ENCODE measurements around the gene GPX3.

GPX3 gene

DNA sequence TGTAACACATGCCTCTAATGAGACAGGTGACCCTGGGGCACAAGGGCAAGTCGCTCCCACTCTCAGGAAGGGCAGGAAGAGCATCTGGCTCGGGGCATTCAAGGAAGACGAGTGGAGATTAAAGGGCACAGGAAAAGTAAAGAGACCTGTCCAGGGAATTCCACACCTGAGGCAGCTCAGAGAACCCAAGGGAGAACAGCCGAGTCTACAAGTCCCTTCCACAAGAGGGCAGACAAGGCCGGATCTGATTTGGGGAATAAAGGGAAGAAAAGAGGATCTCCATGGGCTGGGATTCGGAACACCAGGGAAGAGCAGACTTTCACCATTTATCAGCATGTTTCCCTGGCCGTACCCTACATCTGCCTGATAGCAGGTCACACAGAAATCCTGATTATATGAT is 28.1 kb downstream of the GPX3 start:
- DNase-seq: peak in 13 of 42 donors; percentile 19 to 67 (median 42)
- intact Hi-C loops (cut with DNase I): loop anchor here (10.0 kb wide), 1 partner anchor 264 kb away; no protein-coding TSS in a partner anchor

DNA sequence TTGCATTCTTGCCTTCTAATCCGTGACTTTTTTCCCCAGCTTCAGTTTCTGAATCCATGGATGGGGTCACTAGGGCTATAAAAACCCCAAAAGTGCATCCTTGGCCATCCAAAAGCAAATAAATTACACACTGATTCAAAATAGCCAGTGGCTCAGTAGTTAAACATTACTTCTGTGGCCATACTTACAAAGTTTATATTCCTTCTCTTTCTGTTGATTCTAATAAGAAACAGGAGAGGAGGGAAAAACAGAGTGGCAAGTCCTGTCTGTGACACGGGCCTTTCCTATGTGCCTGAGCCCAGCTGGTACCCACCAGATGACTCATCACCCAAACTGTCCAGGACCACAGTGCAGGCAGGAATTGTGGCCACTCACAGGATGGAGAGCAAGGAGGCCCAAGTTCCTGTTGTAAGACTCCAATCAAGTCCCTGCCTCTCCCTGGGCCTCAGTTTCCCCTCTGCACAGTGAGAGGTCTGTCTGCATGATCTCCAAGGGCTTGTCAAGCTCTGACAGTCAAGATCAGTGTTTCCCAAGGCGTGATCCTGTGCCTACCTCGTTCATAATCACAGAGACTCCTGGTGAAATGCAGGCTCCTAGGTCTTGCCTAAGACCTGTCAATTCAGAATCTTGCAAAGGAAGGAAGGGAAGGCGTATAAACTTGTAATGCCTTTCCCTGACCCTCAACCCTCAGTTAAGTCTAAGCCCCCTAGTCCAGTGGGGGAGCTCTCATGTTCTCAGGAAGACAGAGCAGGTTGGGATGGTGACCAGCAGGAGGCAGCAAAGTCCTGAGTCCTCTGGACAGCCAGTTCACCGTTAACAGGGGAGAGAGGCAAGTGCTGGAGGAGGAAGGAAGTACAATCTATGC is 30.9 kb downstream of the GPX3 start:
- peak; percentile 44 to 90 (median 76) for DNase-seq
- intact Hi-C loops (cut with DNase I): loop anchor here (5.0 kb wide), 1 partner anchor 66 kb away; no protein-coding TSS in a partner anchor

GRCh38 chr5:151051931-151052608 is 31.7 kb downstream of the GPX3 start:
- DNase-seq: no peak
- intact Hi-C loops (cut with DNase I): loop anchor here (5.0 kb wide), 1 partner anchor 65 kb away; no protein-coding TSS in a partner anchor

- intact Hi-C loops (cut with DNase I): loop anchor here (5.0 kb wide), 1 partner anchor 64 kb away; no protein-coding TSS in a partner anchor
- no peak for DNase-seq
Measured at GRCh38 chr5:151052836-151053235, 32.4 kb downstream of the GPX3 start.

- intact Hi-C loops (cut with DNase I): loop anchor here (5.0 kb wide), 1 partner anchor 63 kb away; no protein-coding TSS in a partner anchor
- no peak for DNase-seq
Measured at GRCh38 chr5:151053796-151054462, 33.5 kb downstream of the GPX3 start.

- intact Hi-C loops (cut with DNase I): loop anchor here (5.0 kb wide), 1 partner anchor 63 kb away; no protein-coding TSS in a partner anchor
- DNase-seq: no peak
Measured at GRCh38 chr5:151054709-151055108, 34.3 kb downstream of the GPX3 start.

DNA sequence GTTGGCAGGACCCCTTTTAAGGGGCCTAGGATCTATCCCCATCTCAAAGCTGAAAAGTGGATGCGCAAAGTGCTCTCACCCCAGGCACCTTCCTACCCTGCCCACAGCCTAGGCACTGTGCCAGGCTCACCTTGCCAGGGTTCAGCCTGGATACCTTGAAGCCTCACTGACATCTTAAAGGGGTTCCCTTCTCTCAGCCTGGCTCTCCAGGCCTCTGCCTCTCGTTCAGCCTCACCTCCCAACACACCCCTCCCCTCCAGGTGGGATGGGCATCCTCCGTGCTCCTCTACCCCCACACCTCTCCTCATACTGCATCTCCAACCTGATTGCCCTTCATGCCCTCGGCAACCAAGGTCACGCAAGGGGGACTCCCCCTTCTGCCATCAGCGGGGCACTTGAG is 34.9 kb downstream of the GPX3 start:
- no peak for DNase-seq
- intact Hi-C loops (cut with DNase I): no loop called here

- no peak for DNase-seq
- intact Hi-C loops (cut with DNase I): no loop called here
Measured at GRCh38 chr5:151056379-151057325, 36.3 kb downstream of the GPX3 start.

GRCh38 chr5:151058301-151058700 is 37.9 kb downstream of the GPX3 start:
- DNase-seq: no peak
- intact Hi-C loops (cut with DNase I): no loop called here

- intact Hi-C loops (cut with DNase I): no loop called here
- DNase-seq: no peak
Measured at GRCh38 chr5:151058891-151059489, 38.6 kb downstream of the GPX3 start.

- no peak for DNase-seq
- intact Hi-C loops (cut with DNase I): no loop called here
Measured at GRCh38 chr5:151060742-151061141, 40.4 kb downstream of the GPX3 start.

- no peak for DNase-seq
- intact Hi-C loops (cut with DNase I): no loop called here
Measured at GRCh38 chr5:151062405-151063141, 42.2 kb downstream of the GPX3 start.

DNA sequence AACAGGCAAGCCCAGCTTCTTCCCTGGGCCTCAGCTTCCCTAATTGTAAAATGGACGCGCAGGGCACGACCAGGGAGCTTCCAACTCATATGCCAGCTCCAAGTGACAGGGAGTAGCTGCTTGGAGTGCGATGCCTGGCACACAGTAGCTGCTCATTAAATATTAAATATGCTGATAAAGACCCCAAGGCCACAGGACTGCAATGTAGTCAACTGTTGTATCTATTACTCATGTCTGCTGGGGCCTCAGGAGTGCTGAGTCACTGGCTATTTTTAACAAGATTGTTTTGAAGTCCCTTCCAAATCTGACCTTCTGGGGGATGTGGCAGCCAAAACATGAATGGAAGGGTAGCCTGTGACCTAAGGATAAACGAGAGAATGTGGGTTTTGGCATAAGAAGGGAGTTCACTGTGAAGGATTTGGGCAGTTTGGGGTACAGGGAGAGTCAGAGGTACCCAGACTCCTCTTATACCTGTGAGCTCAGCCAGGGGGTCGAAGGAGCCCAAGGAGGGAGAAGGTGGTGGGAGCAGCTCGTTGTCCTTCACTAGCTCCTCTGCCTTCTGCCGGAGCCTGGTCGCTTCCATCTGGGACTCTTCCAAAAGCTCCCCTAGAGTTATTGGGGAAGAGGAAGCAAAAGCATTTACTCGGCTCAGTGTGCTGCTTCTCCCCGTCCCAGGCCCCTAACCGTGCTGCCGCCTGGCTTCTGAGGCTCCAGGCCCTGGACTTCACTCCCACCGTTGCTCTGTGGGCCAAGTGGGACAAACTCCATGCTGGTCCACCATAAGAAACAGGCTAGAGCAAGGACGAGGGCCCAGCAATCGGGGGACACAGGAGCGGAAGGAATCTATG is 43.0 kb downstream of the GPX3 start:
- intact Hi-C loops (cut with DNase I): no loop called here
- no peak for DNase-seq

- no peak for DNase-seq
- intact Hi-C loops (cut with DNase I): no loop called here
Measured at GRCh38 chr5:151064916-151065499, 44.6 kb downstream of the GPX3 start.

- no peak for DNase-seq
- intact Hi-C loops (cut with DNase I): no loop called here
Measured at GRCh38 chr5:151065609-151066008, 45.2 kb downstream of the GPX3 start.

- no peak for DNase-seq
- intact Hi-C loops (cut with DNase I): no loop called here
Measured at GRCh38 chr5:151066920-151067319, 46.5 kb downstream of the GPX3 start.
